Tibial artery (tissue), 4 donors: ENCODE results near the gene ZNF394.
"Not testable (repeated sequence)": the region's sequence is repeated elsewhere in the genome, so short reads cannot be mapped to it uniquely, and the experiment has no call there.

Experiments
- DNase-seq, 2 donors: peaks; one replicate each; pipeline ENCODE4 v3.0.0-alpha.2; 2019
- H3K27ac ChIP-seq, 2 donors: fragments of 200-600 bp; sonication (generic) in 1 of 2; 1 replicate in 1 of 2; 2 replicates in 1 of 2; pipeline ENCODE4 v1.5.1; 2018 to 2019; ENCODE audit warnings: mild to moderate bottlenecking in 1 of 2
- H3K27me3 ChIP-seq, 2 donors: fragments of 200-600 bp; sonication (generic) in 1 of 2; one replicate each; pipeline versions ENCODE4 v1.5.1 to v1.6.0; 2016 to 2019
- H3K36me3 ChIP-seq, 3 donors: fragments of 200-600 bp; sonication (generic) in 2 of 3; one replicate each; pipeline ENCODE4 v1.5.1; 2016 to 2019; ENCODE audit warnings: mild to moderate bottlenecking in 2 of 3
- H3K4me1 ChIP-seq, 4 donors: fragments of 200-600 bp; sonication (generic) in 2 of 4; 1 replicate in 3 of 4; 2 replicates in 1 of 4; pipeline ENCODE4 v1.5.1; 2016 to 2019
- H3K4me3 ChIP-seq, 2 donors: fragments of 200-600 bp; sonication (generic) in 1 of 2; 1 replicate in 1 of 2; 2 replicates in 1 of 2; pipeline ENCODE4 v1.5.1; 2018 to 2019; ENCODE audit warnings: mild to moderate bottlenecking in 2 of 2
- H3K9me3 ChIP-seq, 3 donors: fragments of 200-600 bp; sonication (generic) in 1 of 3; one replicate each; pipeline ENCODE4 v1.5.1; 2016 to 2019
- CTCF ChIP-seq, 2 experiments: fragments of 200-600 bp in 1 of 2; fragments of 450-650 bp in 1 of 2; IDR thresholded peaks; one replicate each; pipeline ENCODE4 v1.5.1; 2017 to 2019; ENCODE audit warnings: antibody characterized with exemption in 2 of 2, mild to moderate bottlenecking in 1 of 2, moderate library complexity in 1 of 2
- intact Hi-C: fragments of 100-400 bp; cut with DNase I; formaldehyde crosslinking; loops from one replicate; pipeline ENCODE4 v1.15.0; 2023; ENCODE audit warnings: low total_unique reads

ZNF394 gene

GRCh38 chr7:99499721-99500636, at the start of gene ZNF394:
Gene ZNF394, minus strand, starts transcription at chr7:99500281. Its CDS starts 188 bp downstream, at chr7:99500093.
- Histone ChIP-seq H3K27ac (peak within 1 kb of the TSS; percentile 95 to 97), H3K27me3 (no peaks in the 10 kb centered on the region), H3K9me3 (peaks cover 0 to 2% (median under 1%) of the 10 kb centered on the region in 3 donors), H3K36me3 (peaks cover 17 to 36% (median 35%) of the 10 kb centered on the region in 3 donors), H3K4me1 (peaks cover 0 to 36% (median 26%) of the 10 kb centered on the region in 4 donors), H3K4me3 (peak within 1 kb of the TSS; percentile 90 to 96)
- DNase-seq = peak; percentile 91 to 93
- no peak for TF ChIP-seq CTCF (IDR thresholded peaks at IDR 0.05)
- intact Hi-C loops = loop anchor here (5.0 kb wide), 2 partner anchors 33 to 57 kb away; partner anchors contain the start of genes ATP5MF and ZNF655

GRCh38 chr7:99549545-99549944, 49.5 kb upstream of the ZNF394 start:
- H3K9me3 ChIP-seq, intact Hi-C loops, DNase-seq, H3K27me3 ChIP-seq, H3K27ac ChIP-seq, H3K4me3 ChIP-seq: not testable (repeated sequence)
- Histone ChIP-seq H3K4me1 (peaks cover 0 to 18% (median 15%) of the 10 kb centered on the region in 4 donors), H3K36me3 (peaks cover 19 to 22% (median 21%) of the 10 kb centered on the region in 3 donors)

GRCh38 chr7:99545308-99545707, 45.2 kb upstream of the ZNF394 start:
- Histone ChIP-seq H3K36me3 (peaks cover 19 to 28% (median 26%) of the 10 kb centered on the region in 3 donors), H3K9me3 (peaks cover 0 to 43% (median 26%) of the 10 kb centered on the region in 3 donors)
- DNase-seq, H3K27ac ChIP-seq, H3K4me3 ChIP-seq, H3K27me3 ChIP-seq, H3K4me1 ChIP-seq, intact Hi-C loops: not testable (repeated sequence)

GRCh38 chr7:99543916-99544315, 43.8 kb upstream of the ZNF394 start:
- Histone ChIP-seq H3K4me1 (no peaks in the 10 kb centered on the region), H3K27ac (no peak overlapping the region), H3K27me3 (no peaks in the 10 kb centered on the region), H3K36me3 (peaks cover 19 to 28% (median 26%) of the 10 kb centered on the region in 3 donors), H3K9me3 (peaks cover 4 to 56% (median 39%) of the 10 kb centered on the region in 3 donors), H3K4me3 (no peak overlapping the region)
- intact Hi-C loops = no loop called here
- no peak for TF ChIP-seq CTCF (IDR thresholded peaks at IDR 0.05)
- peak in 1 of 2 donors; percentile 13 for DNase-seq

GRCh38 chr7:99543081-99543671, 43.1 kb upstream of the ZNF394 start:
- peaks cover 4 to 58% (median 45%) of the 10 kb centered on the region in 3 donors for H3K9me3 ChIP-seq
- no peak overlapping the region for H3K27ac ChIP-seq
- no peak overlapping the region for H3K4me3 ChIP-seq
- TF ChIP-seq CTCF (IDR thresholded peaks at IDR 0.05) = no peak
- H3K36me3 ChIP-seq = peaks cover 16 to 24% (median 21%) of the 10 kb centered on the region in 3 donors
- no peaks in the 10 kb centered on the region for H3K4me1 ChIP-seq
- intact Hi-C loops = no loop called here
- H3K27me3 ChIP-seq = no peaks in the 10 kb centered on the region
- peak in 1 of 2 donors; percentile 52 for DNase-seq

GRCh38 chr7:99541212-99541611, 41.1 kb upstream of the ZNF394 start:
- no peaks in the 10 kb centered on the region for H3K4me1 ChIP-seq

More at GRCh38 chr7:99541212-99541611, 41.1 kb upstream of the ZNF394 start:
- no peak for TF ChIP-seq CTCF (IDR thresholded peaks at IDR 0.05)
- Histone ChIP-seq H3K9me3 (peaks cover 4 to 59% (median 46%) of the 10 kb centered on the region in 3 donors), H3K27me3 (no peaks in the 10 kb centered on the region), H3K4me3 (no peak overlapping the region), H3K36me3 (peaks cover 0 to 15% (median 8%) of the 10 kb centered on the region in 3 donors), H3K27ac (no peak overlapping the region)
- peak in 1 of 2 donors; percentile 20 for DNase-seq
- intact Hi-C loops = no loop called here
